Measurements from ENCODE around the gene AGMO.

The AGMO gene

DNA sequence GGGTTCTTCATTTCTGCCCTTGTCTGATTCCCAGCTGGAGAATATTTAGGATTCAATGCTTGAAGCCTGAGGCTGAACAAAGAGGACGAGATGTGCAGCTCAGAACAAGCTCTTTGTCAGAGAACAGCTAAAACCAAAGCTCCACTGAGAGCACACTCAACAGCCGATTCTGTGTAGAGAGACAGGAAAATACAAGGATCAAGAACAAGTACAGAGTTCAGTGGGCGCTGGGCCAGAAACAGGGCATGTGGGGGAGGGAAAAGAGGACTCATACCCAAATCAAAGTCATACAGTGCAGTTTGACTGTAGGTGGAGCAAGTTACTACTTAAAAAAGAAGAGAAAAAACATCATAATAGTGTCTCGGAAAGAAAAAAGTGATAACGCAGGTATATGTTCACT is at the start of gene AGMO:
AGMO (minus strand) TSS at position 181 of the 400 bp plus-strand sequence.
- Histone ChIP-seq H3K27me3 (ENCODE audit: control insufficient read depth, insufficient read depth, low read length) (no peaks in the 10 kb centered on the region), H3K9ac (ENCODE audit: low read length) (no peak within 1 kb of the TSS), H3K4me1 (ENCODE audit: control insufficient read depth, insufficient read depth, low read length) (peaks cover 6% of the 10 kb centered on the region; the same call in 1 of the 2 replicates), H3K27ac (ENCODE audit: low read depth, low read length) (no peak within 1 kb of the TSS), H3K9me3 (ENCODE audit: control insufficient read depth, insufficient read depth, low read depth, low read length) (no peaks in the 10 kb centered on the region), H3K4me3 (ENCODE audit: low read depth, low read length) (no peak within 1 kb of the TSS), H3K36me3 (ENCODE audit: control insufficient read depth, insufficient read depth, low read length) (no peaks in the 10 kb centered on the region)

GRCh38 chr7:15610503-15610902 is 48.7 kb upstream of the AGMO start:
- H3K9me3 ChIP-seq (ENCODE audit: control insufficient read depth, insufficient read depth, low read depth, low read length): no peaks in the 10 kb centered on the region
- H3K27me3 ChIP-seq (ENCODE audit: control insufficient read depth, insufficient read depth, low read length): no peaks in the 10 kb centered on the region
- H3K36me3 ChIP-seq (ENCODE audit: control insufficient read depth, insufficient read depth, low read length): no peaks in the 10 kb centered on the region
- H3K9ac ChIP-seq (ENCODE audit: low read length): no peak overlapping the region
- H3K4me1 ChIP-seq (ENCODE audit: control insufficient read depth, insufficient read depth, low read length): no peaks in the 10 kb centered on the region
- no peak overlapping the region for H3K27ac ChIP-seq (ENCODE audit: low read depth, low read length)
- no peak overlapping the region for H3K4me3 ChIP-seq (ENCODE audit: low read depth, low read length)

- no peaks in the 10 kb centered on the region for H3K36me3 ChIP-seq (ENCODE audit: control insufficient read depth, insufficient read depth, low read length)
- H3K4me1 ChIP-seq (ENCODE audit: control insufficient read depth, insufficient read depth, low read length): no peaks in the 10 kb centered on the region
- H3K27me3 ChIP-seq (ENCODE audit: control insufficient read depth, insufficient read depth, low read length): no peaks in the 10 kb centered on the region
Observed at GRCh38 chr7:15609287-15609686, 47.5 kb upstream of the AGMO start.

GRCh38 chr7:15607529-15608210 is 45.9 kb upstream of the AGMO start:
- no peaks in the 10 kb centered on the region for H3K4me1 ChIP-seq (ENCODE audit: control insufficient read depth, insufficient read depth, low read length)
- no peaks in the 10 kb centered on the region for H3K9me3 ChIP-seq (ENCODE audit: control insufficient read depth, insufficient read depth, low read depth, low read length)
- H3K36me3 ChIP-seq (ENCODE audit: control insufficient read depth, insufficient read depth, low read length): no peaks in the 10 kb centered on the region
- no peak overlapping the region for H3K27ac ChIP-seq (ENCODE audit: low read depth, low read length)
- H3K9ac ChIP-seq (ENCODE audit: low read length): no peak overlapping the region
- H3K27me3 ChIP-seq (ENCODE audit: control insufficient read depth, insufficient read depth, low read length): no peaks in the 10 kb centered on the region
- H3K4me3 ChIP-seq (ENCODE audit: low read depth, low read length): no peak overlapping the region

More at GRCh38 chr7:15609287-15609686, 47.5 kb upstream of the AGMO start:
- H3K9ac ChIP-seq (ENCODE audit: low read length): no peak overlapping the region
- H3K9me3 ChIP-seq (ENCODE audit: control insufficient read depth, insufficient read depth, low read depth, low read length): no peaks in the 10 kb centered on the region
- no peak overlapping the region for H3K27ac ChIP-seq (ENCODE audit: low read depth, low read length)
- H3K4me3 ChIP-seq (ENCODE audit: low read depth, low read length): no peak overlapping the region

- Histone ChIP-seq H3K9ac (ENCODE audit: low read length) (no peak overlapping the region), H3K4me1 (ENCODE audit: control insufficient read depth, insufficient read depth, low read length) (no peaks in the 10 kb centered on the region), H3K4me3 (ENCODE audit: low read depth, low read length) (no peak overlapping the region), H3K36me3 (ENCODE audit: control insufficient read depth, insufficient read depth, low read length) (no peaks in the 10 kb centered on the region), H3K9me3 (ENCODE audit: control insufficient read depth, insufficient read depth, low read depth, low read length) (no peaks in the 10 kb centered on the region), H3K27ac (ENCODE audit: low read depth, low read length) (no peak overlapping the region), H3K27me3 (ENCODE audit: control insufficient read depth, insufficient read depth, low read length) (no peaks in the 10 kb centered on the region)
Observed at GRCh38 chr7:15606561-15606960, 44.7 kb upstream of the AGMO start.

- Histone ChIP-seq H3K27ac (ENCODE audit: low read depth, low read length) (no peak overlapping the region), H3K4me1 (ENCODE audit: control insufficient read depth, insufficient read depth, low read length) (no peaks in the 10 kb centered on the region), H3K9ac (ENCODE audit: low read length) (no peak overlapping the region), H3K4me3 (ENCODE audit: low read depth, low read length) (no peak overlapping the region), H3K36me3 (ENCODE audit: control insufficient read depth, insufficient read depth, low read length) (no peaks in the 10 kb centered on the region), H3K9me3 (ENCODE audit: control insufficient read depth, insufficient read depth, low read depth, low read length) (no peaks in the 10 kb centered on the region; the same call in 1 of the 2 replicates), H3K27me3 (ENCODE audit: control insufficient read depth, insufficient read depth, low read length) (no peaks in the 10 kb centered on the region)
Observed at GRCh38 chr7:15604166-15604565, 42.4 kb upstream of the AGMO start.

DNA sequence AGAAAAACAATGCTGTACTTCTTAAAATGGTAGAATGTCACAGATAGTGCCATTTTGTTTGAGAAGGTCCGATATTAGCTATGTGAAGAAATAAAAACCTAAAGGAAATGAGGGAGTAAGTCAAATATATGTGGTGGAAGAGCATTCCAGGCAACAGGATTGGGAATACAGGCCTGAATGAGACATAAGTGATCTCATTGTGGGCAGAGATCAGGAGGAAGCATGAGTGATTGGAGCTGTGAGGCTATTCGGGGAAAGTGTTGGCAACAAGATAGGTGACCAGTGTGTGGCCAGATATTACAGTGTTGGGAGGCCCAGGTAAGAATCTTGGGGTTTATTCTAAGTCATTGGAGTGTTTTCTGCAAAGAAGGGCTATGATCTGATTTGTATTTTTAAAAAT is 41.3 kb upstream of the AGMO start:
- no peaks in the 10 kb centered on the region for H3K27me3 ChIP-seq (ENCODE audit: control insufficient read depth, insufficient read depth, low read length)
- no peak overlapping the region for H3K9ac ChIP-seq (ENCODE audit: low read length)
- H3K4me1 ChIP-seq (ENCODE audit: control insufficient read depth, insufficient read depth, low read length): no peaks in the 10 kb centered on the region
- no peak overlapping the region for H3K27ac ChIP-seq (ENCODE audit: low read depth, low read length)
- no peaks in the 10 kb centered on the region; the same call in 1 of the 2 replicates for H3K9me3 ChIP-seq (ENCODE audit: control insufficient read depth, insufficient read depth, low read depth, low read length)
- H3K4me3 ChIP-seq (ENCODE audit: low read depth, low read length): no peak overlapping the region
- no peaks in the 10 kb centered on the region for H3K36me3 ChIP-seq (ENCODE audit: control insufficient read depth, insufficient read depth, low read length)

GRCh38 chr7:15602236-15602635 is 40.4 kb upstream of the AGMO start:
- H3K36me3 ChIP-seq (ENCODE audit: control insufficient read depth, insufficient read depth, low read length): no peaks in the 10 kb centered on the region
- H3K27me3 ChIP-seq (ENCODE audit: control insufficient read depth, insufficient read depth, low read length): no peaks in the 10 kb centered on the region
- no peak overlapping the region for H3K27ac ChIP-seq (ENCODE audit: low read depth, low read length)
- H3K9ac ChIP-seq (ENCODE audit: low read length): no peak overlapping the region
- H3K4me3 ChIP-seq (ENCODE audit: low read depth, low read length): no peak overlapping the region
- H3K9me3 ChIP-seq (ENCODE audit: control insufficient read depth, insufficient read depth, low read depth, low read length): no peaks in the 10 kb centered on the region; the same call in 1 of the 2 replicates
- no peaks in the 10 kb centered on the region for H3K4me1 ChIP-seq (ENCODE audit: control insufficient read depth, insufficient read depth, low read length)

DNA sequence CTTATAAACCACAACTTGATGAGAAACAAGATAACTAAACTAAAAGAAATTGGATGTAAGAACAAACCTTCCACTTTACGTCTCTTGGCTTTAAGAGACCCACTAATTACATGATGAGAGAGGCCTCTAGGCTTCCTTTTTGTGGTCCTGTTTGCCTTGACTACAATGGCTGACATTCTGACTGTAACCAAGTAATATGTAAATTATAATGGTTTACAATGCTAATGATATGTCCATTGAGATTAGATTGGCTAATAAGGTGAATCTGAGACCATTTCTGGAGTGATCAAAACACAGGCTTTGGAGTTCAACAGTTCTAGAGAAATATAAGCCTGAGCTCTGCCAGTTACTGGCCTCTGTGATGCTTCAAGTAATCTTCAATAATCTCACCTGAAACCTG is 39.4 kb upstream of the AGMO start:
- H3K27me3 ChIP-seq (ENCODE audit: control insufficient read depth, insufficient read depth, low read length): no peaks in the 10 kb centered on the region
- H3K27ac ChIP-seq (ENCODE audit: low read depth, low read length): no peak overlapping the region
- no peaks in the 10 kb centered on the region for H3K4me1 ChIP-seq (ENCODE audit: control insufficient read depth, insufficient read depth, low read length)

GRCh38 chr7:15600298-15600697 is 38.5 kb upstream of the AGMO start:
- H3K27ac ChIP-seq (ENCODE audit: low read depth, low read length): no peak overlapping the region
- no peaks in the 10 kb centered on the region; the same call in 1 of the 2 replicates for H3K9me3 ChIP-seq (ENCODE audit: control insufficient read depth, insufficient read depth, low read depth, low read length)
- H3K27me3 ChIP-seq (ENCODE audit: control insufficient read depth, insufficient read depth, low read length): no peaks in the 10 kb centered on the region
- no peaks in the 10 kb centered on the region for H3K4me1 ChIP-seq (ENCODE audit: control insufficient read depth, insufficient read depth, low read length)
- no peak overlapping the region for H3K9ac ChIP-seq (ENCODE audit: low read length)
- no peak overlapping the region for H3K4me3 ChIP-seq (ENCODE audit: low read depth, low read length)
- no peaks in the 10 kb centered on the region for H3K36me3 ChIP-seq (ENCODE audit: control insufficient read depth, insufficient read depth, low read length)

More for the DNA sequence above, 39.4 kb upstream of the AGMO start:
- H3K4me3 ChIP-seq (ENCODE audit: low read depth, low read length): no peak overlapping the region
- H3K9me3 ChIP-seq (ENCODE audit: control insufficient read depth, insufficient read depth, low read depth, low read length): no peaks in the 10 kb centered on the region; the same call in 1 of the 2 replicates
- H3K9ac ChIP-seq (ENCODE audit: low read length): no peak overlapping the region
- no peaks in the 10 kb centered on the region for H3K36me3 ChIP-seq (ENCODE audit: control insufficient read depth, insufficient read depth, low read length)

DNA sequence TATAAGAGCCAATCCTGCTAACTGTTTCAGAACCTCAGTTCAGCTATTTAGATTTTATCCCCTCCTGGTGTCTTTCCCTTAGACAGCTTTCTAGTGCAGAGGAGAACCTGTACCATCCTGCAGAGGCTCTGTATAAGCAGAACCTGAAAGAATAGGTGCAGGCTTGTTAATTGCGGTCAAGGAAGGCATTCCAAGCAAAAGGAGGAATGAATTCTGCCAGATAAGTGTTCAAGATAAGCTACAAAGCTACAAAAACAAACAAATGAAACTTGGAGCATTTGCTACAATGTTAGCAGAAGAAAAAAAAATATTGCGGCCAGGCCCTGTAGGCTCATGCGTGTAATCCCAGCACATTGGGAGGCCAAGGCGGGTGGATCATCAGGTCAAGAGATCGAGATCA is 32.6 kb upstream of the AGMO start:
- H3K9ac ChIP-seq (ENCODE audit: low read length): no peak overlapping the region
- H3K4me1 ChIP-seq (ENCODE audit: control insufficient read depth, insufficient read depth, low read length): no peaks in the 10 kb centered on the region
- no peak overlapping the region for H3K27ac ChIP-seq (ENCODE audit: low read depth, low read length)
- no peaks in the 10 kb centered on the region for H3K36me3 ChIP-seq (ENCODE audit: control insufficient read depth, insufficient read depth, low read length)
- H3K4me3 ChIP-seq (ENCODE audit: low read depth, low read length): no peak overlapping the region
- no peaks in the 10 kb centered on the region for H3K9me3 ChIP-seq (ENCODE audit: control insufficient read depth, insufficient read depth, low read depth, low read length)
- H3K27me3 ChIP-seq (ENCODE audit: control insufficient read depth, insufficient read depth, low read length): no peaks in the 10 kb centered on the region
